ENCODE measurements around the gene DEDD. TPM values are rescaled to one million over a fixed set of nuclear protein-coding genes. Genes with fewer than 3 reads are reported as not detected.

DEDD gene
- total and polyA plus RNA-seq, 10 of the 15 experiments (the other 5 are each of a cell fraction or from before 2014, with no cell fraction given): 13.6 to 33.9 (median 30.3) TPM

- TF ChIP-seq EZH2 (IDR thresholded peaks at IDR 0.05; ENCODE audit: borderline replicate concordance, control insufficient read depth, low read depth, low read length) (no peak), SRF (IDR thresholded peaks at IDR 0.05; ENCODE audit: low read depth in 2 of 2, low read length in 2 of 2) (no peak), ZNF207 (IDR thresholded peaks at IDR 0.05; ENCODE audit: borderline replicate concordance) (peak; percentile 58; the same call in 1 of the 2 replicates), IRF4 (IDR thresholded peaks at IDR 0.05; ENCODE audit: low read depth, low read length) (no peak; the same call in 1 of the 2 replicates), YBX1 (IDR thresholded peaks at IDR 0.05) (no peak), STAT1 (conservative IDR thresholded peaks at IDR 0.05) (no peak), CREB1 (IDR thresholded peaks at IDR 0.05; ENCODE audit: low read depth) (peak; percentile 73), MXI1 (IDR thresholded peaks at IDR 0.05; ENCODE audit: low read depth, low read length) (0 out of 2 replicates have a peak, but pooled peaks have one; percentile 55), RAD51 (IDR thresholded peaks at IDR 0.05) (peak; percentile 85), GATAD2B (conservative IDR thresholded peaks at IDR 0.05; ENCODE audit: low read depth) (peak; percentile 64; the same call in 1 of the 2 replicates), JUND (IDR thresholded peaks at IDR 0.05; ENCODE audit: low read depth, low read length) (0 out of 2 replicates have a peak, but pooled peaks have one; percentile 3), POLR2AphosphoS5 (IDR thresholded peaks at IDR 0.05; ENCODE audit: low read length) (peak; percentile 88), RBBP5 (conservative IDR thresholded peaks at IDR 0.05) (no peak), NKRF (conservative IDR thresholded peaks at IDR 0.05) (peak; percentile 83)
- TF ChIP-seq, protein P1, sequence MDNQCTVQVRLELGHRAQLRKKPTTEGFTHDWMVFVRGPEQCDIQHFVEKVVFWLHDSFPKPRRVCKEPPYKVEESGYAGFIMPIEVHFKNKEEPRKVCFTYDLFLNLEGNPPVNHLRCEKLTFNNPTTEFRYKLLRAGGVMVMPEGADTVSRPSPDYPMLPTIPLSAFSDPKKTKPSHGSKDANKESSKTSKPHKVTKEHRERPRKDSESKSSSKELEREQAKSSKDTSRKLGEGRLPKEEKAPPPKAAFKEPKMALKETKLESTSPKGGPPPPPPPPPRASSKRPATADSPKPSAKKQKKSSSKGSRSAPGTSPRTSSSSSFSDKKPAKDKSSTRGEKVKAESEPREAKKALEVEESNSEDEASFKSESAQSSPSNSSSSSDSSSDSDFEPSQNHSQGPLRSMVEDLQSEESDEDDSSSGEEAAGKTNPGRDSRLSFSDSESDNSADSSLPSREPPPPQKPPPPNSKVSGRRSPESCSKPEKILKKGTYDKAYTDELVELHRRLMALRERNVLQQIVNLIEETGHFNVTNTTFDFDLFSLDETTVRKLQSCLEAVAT (IDR thresholded peaks at IDR 0.05): peak; percentile 67; the same call in 1 of the 2 replicates
Measured at GRCh38 chr1:161165742-161166668, 33.5 kb upstream of the DEDD start, which contains the start of gene PPOX (continued).

All from GM12878 (cell line).